GM18873 (cell line): Measurements from ENCODE around the gene LRRC74A.

ENCODE experiments used
- ATAC-seq: cut with Tn5 transposase; IDR thresholded peaks from one replicate; pipeline ENCODE4 v1.9.1; 2021; ENCODE audit warnings: mild to moderate bottlenecking, moderate library complexity, moderate number of reproducible peaks; ENCODE audit not compliant: unreplicated experiment, low FRiP score

Gene LRRC74A

GRCh38 chr14:76808990-76809389 is 17.2 kb upstream of the LRRC74A start:
- no peak for ATAC-seq

DNA sequence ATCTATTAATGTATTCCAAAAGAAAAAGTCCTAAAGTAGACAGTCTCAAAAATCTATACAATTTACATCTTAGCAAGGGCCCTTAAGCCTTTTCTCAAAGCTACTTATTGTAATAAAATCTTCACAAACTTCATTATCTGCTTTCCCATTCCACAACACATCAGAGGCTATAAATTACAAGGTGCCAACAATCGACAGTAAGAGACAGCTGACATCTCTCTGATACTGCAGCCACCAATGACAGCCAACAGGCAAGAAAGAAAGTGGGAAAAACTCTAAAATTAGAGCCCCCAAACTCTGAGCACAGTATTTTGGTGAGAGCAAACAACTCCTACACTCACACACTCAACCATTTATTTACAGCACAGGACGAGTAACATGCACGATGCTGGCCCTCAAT is 15.7 kb upstream of the LRRC74A start:
- ATAC-seq = no peak

- ATAC-seq = no peak
Measured at GRCh38 chr14:76810953-76811400, 15.2 kb upstream of the LRRC74A start.

- ATAC-seq = no peak
Measured at GRCh38 chr14:76811561-76811960, 14.6 kb upstream of the LRRC74A start.

GRCh38 chr14:76812093-76812421 is 14.2 kb upstream of the LRRC74A start:
- no peak for ATAC-seq

DNA sequence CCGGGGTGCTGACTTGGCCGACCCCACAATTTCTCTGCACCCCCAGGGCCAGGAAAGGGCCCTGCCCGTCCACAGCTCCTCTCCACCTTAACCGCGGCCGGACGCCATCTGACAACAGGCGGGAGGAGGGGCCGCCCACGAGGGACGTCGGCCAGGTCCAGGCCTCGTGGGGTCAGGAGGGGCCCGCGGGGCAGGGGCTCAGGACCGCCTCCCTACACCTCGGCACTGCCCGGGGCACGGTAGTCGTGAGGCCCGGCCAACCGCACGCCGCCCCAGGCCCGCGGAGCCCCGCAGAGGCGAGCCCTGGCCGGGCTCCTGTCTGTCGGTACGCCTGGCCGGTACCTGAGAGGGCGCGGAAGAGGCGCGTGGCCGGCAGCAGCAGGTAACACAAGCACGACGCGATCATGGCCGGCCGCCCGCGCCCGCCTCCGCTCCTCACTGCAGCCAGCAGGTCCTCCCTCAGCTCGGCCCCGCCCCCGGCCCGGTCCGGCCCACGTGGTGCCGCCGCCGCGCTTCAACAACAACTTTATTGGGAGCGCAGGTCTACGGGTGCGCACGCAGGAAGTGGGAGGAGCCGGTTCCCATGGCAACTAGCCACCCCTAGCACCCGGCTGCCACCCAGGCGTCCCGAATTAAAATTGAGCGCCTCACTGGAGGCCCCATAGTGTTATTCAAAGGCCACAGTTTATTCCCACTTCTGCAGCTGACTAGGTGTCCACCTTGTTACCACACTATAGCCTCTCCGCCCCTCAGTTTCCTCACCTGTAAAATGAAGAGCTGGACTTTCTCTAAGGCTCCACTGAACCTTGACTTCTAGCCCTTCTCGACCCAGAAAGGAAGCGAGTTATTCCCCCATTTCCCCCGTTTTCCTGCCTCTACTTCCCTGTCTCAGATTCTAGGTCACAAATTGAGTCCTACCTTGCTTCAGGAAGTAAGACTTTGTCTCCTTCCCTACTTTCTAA is 13.5 kb upstream of the LRRC74A start, which contains the start of gene ANGEL1:
TSS of gene ANGEL1 (minus strand) at position 461 of the 962 bp plus-strand sequence. CDS start at position 406, 55 bp downstream.
- peak; percentile 84 for ATAC-seq

GRCh38 chr14:76814726-76815645 is 11.2 kb upstream of the LRRC74A start:
- no peak for ATAC-seq

DNA sequence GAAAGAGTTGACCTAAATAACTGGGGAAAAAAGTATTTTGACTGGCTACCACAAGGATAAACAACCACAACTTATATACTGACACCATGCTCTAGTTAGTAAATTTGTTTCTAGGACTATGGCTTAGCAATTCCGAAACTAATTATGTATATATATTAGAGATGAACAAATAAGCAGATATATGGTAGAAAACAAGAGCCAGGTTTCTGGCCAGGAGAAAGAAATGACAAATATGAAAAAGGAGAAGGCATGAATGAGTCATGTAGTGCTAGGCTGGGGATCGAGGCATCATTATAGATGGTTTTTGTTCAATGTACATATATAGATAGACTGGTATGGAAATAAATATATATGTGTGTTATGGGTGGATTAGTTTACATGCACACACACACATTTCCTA is 5.5 kb upstream of the LRRC74A start:
- no peak for ATAC-seq

DNA sequence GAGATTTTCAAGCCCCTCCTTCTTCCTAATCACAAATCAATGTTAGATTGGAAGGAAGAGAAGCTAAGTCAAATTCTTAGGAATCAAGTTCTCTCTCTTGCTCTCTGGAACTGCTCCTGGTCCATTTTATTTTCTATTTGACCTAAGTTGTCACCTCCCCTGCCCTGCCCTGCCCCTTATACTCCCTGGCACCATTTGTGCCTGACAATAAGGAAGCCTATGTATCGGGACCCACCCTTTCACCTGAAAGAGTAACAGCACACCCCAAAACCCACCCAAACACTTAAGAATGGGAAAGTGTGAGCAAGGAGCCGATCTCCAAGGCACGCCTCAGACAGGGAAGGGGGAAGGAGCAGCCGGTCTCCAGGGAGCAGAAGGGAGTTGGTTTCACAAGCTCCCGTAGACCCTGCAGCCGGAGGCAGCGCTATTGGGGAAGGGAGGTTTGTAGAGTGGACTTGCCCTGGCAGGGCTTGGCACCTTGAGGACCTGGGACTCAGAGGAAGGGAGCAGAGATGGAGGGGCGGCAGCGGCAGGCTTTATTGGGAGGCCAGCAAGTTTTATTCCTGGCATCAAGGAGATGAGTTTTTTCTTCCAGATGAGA is 1.6 kb downstream of the LRRC74A start:
- no peak for ATAC-seq

DNA sequence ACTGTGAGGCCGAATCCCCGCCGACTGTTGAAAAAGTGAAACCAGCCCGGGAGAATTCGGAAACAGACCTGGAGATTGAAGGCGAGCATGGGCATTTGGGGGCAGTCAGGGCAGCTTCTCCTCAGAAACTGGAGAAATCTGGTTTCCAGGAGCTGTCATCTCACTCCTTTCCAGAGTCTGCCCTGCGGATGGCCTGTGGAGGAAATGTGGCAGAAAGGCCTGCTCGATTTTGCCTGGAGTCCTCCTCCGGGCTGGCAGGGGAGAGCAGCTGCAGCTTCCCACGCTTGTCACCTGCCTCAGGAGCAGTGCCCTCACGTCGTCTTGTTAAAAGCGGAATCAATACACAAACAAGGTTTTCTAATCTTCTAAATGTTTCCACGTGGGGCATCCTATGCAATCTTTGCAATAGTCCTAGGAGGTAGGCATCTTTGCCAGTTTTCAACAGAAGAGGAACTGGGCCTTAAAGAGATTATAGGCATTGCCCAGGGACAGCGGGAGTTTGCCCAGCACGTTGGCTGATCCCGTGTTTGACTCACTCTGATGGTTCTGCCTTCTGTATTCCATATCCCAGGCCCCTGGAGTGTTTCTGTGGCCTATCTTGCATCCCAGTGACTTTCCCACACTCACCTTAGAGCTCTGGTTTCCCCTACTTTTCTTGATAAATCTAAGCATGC is 2.3 kb downstream of the LRRC74A start:
- ATAC-seq = no peak

GRCh38 chr14:76829013-76829365 is 2.8 kb downstream of the LRRC74A start:
- no peak for ATAC-seq

- no peak for ATAC-seq
Measured at GRCh38 chr14:76829650-76830421, 3.6 kb downstream of the LRRC74A start.

- ATAC-seq = no peak
Measured at GRCh38 chr14:76830556-76830955, 4.3 kb downstream of the LRRC74A start.

- no peak for ATAC-seq
Measured at GRCh38 chr14:76832503-76832988, 6.3 kb downstream of the LRRC74A start.

GRCh38 chr14:76833011-76833410 is 6.8 kb downstream of the LRRC74A start:
- ATAC-seq = no peak

- ATAC-seq = no peak
Measured at GRCh38 chr14:76834241-76834661, 8.0 kb downstream of the LRRC74A start.

- no peak for ATAC-seq
Measured at GRCh38 chr14:76836029-76836630, 9.9 kb downstream of the LRRC74A start.

- ATAC-seq = no peak
Measured at GRCh38 chr14:76837524-76837923, 11.3 kb downstream of the LRRC74A start.

GRCh38 chr14:76842414-76842813 is 16.2 kb downstream of the LRRC74A start:
- no peak for ATAC-seq
